COLO668 (cell line): ENCODE data around the gene MOCS1.

Experiments used
- DNase-seq: peaks from one replicate; lab custom pipeline; 2025; ENCODE audit not compliant: unreplicated experiment; lab: John Stamatoyannopoulos, UW

Gene MOCS1

DNA sequence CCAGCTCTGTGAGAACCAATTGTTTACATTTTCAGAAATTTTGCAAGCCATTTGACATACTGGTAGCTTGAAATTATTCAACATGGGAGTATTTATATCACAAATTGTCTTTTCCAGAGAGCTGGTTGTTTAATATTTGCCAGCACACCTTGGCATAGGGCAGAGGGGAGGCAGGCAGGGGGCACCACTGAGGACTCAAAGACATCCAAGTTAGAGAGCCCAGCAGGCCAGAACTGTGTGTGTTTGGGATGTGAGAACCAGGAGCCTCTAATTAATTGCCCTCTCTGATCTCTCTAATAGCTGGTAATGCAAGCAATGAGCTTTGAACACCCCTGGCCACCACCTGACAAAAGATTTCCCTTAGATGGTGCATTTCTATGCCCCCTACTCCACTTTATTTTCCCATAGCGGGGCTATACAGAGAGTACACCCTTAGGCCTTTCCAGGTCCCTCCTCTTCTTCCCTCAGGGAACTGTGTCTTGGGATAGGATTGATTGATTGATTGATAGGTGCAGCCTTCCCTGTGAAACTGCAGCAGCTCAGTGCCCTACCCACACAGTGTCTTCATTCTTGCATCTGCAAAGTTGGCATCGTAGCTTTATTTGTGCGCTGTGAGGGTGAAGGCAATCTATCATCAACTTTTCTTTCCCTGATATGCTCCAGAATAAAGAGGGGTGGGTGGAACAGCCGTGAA lies 29.2 kb downstream of the MOCS1 start:
- no peak for DNase-seq

DNA sequence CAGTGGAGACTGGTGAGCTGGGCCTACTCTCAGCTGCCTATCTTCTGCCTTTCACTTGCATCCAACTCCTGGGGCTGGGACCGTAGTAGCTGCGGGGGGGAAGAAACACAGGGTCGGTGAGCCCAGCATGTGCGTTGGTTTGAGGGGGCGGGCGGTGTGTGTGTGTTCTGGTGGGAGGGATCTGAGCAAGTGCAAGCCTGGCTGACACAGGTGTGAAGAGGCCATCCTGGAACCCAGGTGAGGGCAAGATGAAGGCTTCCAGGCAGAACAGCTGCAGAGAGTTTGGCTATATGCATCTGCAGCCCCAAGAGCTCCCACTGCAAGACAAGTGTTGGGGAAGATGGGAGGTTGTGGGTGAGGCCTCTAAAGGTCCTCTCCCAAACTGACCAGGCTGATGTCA lies 30.6 kb downstream of the MOCS1 start:
- DNase-seq = no peak

DNA sequence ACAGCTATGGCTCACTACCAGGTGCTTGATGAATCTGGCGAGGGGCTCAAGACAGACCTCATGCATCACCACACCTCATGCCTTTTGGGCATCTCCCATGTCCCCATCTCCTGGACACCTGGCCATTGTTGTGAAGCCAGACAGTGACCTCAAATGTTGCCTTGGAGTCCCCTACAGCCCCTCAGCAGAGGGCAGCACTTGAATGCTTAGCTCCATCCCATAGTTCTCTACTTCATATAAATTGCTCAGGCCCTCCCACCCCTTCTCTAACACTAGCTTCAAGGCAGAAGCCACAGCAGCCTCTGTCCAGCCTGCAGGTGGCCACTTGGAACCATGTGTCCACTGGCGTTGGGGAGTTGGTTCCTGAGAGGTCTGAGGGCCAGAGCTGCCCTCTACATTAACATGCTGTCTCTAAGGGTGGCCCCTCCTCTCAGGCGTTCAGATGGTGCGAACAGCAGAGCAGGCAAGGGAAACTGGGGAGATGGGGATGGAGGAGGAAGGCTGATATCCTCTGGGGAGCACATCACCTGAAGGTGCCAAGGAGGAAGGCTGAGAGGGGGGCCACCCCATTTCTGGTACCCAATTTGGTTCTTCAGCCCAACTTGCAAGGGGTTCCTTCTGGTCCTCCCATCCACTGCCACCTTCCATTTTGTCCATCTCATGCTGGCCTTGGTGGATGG lies 31.3 kb downstream of the MOCS1 start:
- no peak for DNase-seq

DNA sequence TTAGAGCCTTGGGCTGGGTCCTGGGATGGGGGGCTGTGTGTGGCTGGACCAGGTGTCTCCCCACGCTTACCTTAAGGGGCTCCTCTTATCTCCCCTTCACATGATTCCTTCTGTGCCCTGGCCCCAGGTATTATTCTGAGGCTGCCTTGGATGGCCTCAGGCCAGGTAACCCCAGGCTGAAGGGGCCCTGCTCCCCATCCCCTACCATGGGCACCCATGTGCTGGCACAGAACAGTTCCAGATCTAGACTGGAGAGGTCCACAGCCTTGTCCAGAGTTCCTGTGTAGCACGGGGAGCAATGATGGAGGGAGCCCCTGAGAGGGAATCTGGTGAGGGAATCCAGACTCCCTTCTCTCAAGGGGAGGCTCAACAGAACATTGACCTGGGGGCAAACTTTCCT lies 32.1 kb downstream of the MOCS1 start:
- DNase-seq = no peak

DNA sequence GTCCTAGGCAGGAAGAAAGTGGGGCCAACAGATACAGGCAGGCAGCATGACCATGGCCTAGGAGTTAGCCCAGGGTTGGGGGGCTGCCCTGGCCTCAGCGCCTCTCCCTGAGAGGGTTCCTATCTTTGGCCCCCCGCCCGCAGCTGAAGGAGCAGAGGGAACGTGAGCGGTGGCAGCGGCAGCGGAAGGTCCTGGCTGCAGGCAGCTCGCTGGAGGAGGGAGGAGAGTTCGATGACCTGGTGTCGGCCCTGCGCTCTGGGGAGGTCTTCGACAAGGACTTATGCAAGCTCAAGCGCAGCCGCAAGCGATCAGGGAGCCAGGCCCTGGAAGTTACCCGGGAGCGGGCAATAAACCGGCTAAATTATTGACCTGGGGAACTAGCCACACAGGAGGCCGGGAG lies 32.6 kb downstream of the MOCS1 start:
- no peak for DNase-seq

DNA sequence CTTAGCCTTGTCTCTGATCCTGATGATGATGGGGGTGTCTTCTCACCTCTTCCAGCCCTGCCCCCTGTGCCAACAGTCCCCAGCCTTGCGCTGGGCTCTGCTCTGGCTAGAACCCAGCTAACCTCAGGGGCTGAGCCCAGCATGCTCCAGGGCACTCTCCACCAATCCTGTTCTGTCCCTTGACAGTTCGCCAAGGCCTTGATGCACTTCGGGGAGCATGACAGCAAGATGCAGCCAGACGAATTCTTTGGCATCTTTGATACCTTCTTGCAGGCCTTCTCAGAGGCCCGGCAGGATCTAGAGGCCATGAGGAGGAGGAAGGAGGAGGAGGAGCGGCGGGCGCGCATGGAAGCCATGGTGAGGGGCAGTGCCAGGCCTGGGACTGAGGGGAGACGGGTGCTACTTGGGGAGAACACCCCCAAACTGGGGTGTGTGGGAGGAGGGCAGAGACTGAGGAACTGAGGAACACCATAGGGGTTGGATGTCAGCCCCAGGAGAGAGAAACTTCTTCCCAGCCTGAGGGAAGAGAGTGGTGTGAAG lies 33.1 kb downstream of the MOCS1 start:
- no peak for DNase-seq

DNA sequence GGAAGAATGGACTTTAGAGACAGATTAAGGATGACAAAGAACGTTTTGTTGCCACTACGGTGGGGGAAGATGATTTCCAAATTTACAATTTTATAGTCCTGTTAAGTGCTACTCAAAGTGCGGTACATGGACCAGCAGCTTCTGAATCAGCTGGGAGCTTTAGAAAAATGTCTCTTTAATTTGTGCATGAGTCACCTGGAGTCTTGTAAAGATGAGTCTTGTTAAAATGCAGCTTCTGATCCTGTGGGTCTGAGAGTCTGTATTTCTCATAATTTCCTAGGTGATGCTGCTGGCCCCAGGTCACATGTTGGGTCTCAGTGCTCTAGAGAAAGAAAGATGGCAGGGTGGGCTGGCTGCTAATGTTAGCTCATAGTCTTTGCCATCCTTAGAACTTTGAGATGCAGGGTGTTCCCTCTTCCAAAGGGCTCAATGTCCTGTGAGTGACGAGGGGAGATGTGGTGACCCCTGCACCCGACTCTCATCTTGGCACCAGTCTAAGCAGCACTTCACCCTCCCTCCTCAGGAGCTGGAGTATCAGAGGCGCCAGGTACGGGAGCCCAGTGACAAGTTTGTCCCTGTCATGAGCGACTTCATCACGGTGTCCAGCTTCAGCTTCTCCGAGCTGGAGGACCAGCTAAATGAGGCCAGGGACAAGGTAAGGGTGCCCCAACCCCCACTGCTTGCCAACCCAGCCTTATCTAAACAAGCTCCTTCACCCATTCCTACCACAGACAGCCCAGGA lies 34.5 kb downstream of the MOCS1 start:
- no peak for DNase-seq

DNA sequence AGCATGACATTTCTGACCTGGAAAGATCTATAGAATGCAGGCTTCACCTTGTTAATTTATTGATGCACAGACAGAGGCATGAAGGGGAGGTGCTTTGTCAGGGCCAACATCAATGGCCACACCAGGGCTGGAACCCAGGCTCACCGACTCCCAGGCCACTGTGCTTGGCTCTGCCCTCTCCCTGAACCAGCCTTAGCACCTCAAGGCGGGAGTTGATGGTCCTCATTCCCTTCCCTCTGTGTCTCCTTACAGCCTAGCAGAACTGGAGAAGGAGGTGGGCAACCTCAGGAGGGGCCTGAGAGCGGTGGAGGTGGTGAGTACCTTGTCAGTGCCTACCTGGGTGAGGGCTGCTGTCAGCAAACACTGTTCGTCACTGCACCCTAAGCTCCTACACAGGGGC lies 35.6 kb downstream of the MOCS1 start:
- no peak for DNase-seq

DNA sequence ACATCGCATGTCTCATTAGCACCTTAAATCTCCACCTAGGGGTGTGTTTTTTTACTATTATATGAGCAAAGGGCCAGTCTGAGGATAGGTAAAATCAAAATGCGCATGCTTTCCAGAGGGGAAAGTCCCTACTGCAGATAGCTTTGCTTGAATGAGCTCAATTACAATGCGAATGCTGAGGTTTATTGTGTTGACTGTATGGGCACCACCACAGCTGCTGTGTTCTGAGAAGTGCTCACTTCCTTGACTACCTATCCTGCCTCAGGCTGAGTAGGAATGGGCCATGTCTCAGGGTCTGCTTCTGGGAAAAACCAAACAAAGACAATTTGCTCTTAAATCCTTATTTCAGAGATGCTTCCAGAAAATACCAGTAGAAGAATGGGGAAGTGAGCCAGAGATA lies 36.6 kb downstream of the MOCS1 start:
- DNase-seq = peak; percentile 37

DNA sequence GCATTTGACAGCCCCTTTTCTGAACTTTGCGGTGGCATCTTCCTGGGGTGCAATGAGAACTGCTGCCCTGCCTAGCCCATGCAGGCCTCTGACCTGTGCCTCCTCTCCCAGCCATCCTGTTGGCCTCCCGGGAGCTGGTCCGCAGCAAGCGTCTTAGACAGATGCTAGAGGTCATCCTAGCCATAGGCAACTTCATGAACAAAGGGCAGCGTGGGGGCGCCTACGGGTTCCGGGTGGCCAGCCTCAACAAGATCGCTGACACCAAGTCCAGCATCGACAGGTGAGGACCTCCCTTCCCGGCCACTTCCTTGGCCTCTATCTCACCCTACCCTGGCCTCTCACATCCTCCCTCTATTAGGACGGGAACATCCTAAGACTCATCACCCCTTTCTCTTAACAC lies 37.6 kb downstream of the MOCS1 start:
- no peak for DNase-seq

DNA sequence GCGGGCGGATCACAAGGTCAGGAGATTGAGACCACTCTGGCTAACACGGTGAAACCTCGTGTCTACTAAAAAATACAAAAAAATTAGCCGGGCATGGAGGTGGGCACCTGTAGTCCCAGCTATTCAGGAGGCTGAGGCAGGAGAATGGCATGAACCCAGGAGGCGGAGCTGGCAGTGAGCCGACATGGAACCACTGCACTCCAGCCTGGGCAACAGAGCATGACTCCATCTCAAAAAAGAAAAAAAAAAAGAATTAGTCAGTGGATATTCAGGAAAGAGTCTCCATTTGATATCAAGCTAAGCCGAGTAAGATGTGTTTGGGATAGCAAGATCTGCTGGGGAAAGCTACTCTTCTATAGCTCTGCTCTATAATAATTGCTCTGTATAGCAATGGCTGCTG lies 41.0 kb downstream of the MOCS1 start:
- DNase-seq = no peak

DNA sequence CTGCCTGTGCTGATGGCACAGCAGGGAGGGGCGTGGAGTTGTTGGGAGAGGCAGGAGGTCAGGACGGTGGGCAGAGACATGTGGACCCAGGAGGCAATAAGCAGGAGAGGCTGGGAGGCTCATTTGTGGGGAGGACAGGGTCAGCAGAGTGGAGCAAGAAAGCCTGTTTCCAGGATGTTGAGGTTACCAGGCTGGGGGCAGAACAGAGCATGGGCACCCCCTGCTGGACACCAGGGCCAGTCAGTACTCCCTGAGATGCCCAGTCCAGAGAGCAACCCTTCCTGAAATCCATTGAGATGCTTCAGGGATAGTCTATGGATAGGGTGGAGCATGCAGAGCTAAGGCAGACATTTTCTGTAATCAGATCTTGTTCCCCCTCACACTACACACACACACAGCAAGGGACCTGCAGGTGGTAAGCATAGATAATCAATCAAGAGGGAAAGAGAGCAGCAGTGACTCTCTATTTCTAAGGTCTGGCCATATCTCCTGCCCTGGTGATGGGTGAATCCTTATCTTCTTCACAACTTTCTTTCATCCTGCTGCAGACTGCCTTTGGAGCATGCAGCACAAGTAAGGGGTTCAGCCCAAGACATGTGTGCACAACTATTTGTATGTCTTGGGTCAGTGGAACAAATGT lies 41.7 kb downstream of the MOCS1 start:
- peak; percentile 23 for DNase-seq

DNA sequence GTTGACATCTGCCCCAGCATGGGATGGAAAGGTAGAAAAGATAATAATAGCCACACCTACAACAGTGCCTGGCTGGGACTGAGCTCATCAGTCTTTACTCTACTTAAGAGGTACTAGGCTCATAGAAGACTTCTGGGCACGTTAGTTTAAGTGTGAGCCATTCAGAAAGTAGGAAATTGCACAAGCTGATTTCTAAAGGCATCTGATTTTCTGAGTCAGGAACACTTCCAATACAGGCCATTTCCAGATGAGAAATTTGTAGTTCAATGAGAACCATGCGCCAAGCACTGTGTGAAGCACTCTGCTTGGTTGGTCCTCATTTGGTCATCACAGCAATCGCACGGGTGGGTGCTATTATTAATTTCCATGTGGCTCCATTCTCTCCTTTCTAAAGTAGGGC lies 42.3 kb downstream of the MOCS1 start:
- no peak for DNase-seq

DNA sequence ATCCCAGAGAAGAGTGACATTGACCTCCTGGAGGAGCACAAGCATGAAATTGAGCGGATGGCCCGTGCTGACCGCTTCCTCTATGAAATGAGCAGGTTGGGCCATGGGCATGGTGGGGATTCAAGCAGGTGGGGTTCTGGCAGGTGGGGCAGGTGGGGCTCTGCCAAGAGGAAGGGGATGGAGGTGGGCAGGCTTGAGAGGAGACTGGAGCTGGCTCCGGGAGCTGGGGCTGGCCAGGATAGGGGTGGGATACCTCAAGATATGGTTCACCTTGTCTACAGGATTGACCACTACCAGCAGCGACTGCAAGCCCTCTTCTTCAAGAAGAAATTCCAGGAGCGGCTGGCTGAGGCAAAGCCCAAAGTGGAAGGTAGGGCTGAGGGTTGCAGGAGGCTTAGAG lies 42.9 kb downstream of the MOCS1 start:
- no peak for DNase-seq

DNA sequence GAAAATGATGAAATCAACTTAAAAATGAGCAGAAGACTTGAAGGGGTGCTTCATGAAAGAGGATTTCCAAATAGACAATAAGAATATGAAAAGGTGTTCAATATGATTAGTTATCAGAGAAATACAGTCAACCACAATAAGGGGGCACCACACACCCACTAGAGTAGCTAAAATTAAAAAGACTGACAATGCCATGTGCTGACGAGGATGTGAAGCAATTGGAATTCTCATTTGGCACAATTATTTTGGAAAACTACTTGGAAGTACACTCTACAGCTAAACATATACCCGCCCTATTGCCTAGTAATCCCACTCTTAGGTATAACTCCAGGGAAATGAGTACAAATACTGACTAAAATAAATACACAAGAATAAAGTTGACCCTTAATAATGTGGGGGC lies 45.0 kb downstream of the MOCS1 start:
- DNase-seq = no peak

DNA sequence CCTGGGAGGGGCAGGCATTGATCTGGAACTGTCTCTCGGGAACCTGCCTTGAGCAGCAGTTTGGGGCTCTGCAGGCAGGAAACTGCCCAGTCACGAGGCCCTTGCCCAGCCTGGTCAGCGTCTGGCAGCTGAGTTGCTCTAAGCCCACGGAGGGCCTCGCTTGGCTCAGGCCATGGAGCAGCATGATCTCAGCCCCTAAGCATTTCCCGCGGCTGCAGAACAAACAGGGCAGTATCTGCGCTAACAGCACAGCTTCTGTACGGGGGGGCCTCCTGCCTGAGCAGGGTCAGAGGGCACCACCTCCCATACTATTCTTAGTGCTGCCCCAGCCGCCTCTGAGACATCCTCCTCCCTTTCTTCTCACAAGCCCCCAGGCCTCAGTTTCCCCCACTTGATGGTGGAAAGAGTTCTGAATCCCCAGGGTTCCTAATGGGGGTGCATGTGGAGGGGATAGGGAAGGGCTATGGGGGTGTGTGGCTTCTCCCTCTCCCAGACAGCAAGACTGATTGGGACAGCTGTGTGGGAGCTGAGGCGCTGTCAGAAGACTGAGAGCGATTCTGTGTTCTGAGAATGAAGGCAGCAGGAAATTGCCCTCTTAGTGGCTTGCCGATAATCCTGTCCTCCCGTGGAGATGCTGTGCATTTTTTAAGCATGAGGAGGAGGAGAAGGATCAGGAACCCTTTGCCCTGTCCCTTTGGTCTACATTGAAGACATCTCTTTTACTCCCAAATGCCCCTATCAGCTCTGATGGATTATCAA lies 46.4 kb downstream of the MOCS1 start:
- peak; percentile 4 for DNase-seq

DNA sequence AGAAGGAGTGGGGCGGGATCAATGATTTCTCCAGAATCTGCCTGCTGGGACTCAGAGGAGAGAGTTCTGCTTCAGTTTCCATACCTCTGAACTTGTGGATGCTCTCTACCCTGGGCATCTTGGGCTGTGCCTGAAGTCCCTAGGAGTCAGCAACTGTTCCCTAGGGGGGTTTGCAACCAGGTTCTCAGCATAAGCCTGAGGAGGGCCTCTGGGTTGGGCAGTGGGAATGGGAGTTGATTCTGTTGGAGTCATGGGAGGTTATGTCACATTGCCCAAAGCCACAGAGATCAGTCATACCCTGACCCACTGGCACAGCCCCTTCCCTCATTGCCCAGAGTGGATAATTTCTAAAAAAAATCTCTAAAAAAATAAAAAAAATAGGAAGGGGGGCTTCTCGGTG lies 47.4 kb downstream of the MOCS1 start:
- DNase-seq = no peak

DNA sequence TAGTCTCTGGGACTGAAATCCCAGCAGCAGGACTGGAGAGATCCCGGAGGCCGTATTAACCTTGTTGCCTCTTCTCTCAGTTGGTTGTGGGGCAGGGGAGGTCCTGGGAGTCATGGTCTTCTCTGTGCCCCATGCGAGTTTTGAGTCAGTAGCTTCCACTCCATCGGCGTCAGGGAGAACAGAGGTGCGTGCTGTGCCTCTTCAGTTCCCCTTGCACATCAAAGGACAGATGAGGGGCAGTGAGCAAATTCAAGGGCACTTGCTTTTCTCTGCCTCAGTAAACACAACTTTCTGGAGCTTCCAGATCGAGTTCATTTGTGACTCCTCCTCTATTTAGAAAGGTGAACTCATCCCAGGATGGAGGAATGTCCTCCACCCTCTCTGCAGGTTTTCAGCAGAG lies 48.6 kb downstream of the MOCS1 start:
- no peak for DNase-seq

DNA sequence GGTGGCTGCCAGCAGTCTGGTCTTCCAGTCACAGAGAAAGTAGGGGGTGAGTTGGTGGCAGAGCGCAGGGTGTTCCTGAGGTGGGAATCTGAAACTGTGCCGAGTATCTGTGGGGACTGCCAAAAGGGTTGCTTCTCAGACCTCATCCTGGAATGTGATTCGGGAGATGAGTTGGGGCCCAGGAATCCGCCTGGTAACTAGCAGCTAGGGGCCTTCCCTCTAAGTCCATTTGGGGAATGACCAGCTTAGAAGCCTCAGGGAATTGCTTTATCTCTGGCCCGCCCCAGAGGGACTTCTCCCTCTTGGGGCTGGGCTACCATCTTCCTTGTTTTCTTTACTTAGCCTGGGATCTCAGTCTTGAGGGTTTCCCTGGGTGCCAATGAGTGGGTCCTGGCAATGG lies 49.6 kb downstream of the MOCS1 start:
- DNase-seq = no peak

DNA sequence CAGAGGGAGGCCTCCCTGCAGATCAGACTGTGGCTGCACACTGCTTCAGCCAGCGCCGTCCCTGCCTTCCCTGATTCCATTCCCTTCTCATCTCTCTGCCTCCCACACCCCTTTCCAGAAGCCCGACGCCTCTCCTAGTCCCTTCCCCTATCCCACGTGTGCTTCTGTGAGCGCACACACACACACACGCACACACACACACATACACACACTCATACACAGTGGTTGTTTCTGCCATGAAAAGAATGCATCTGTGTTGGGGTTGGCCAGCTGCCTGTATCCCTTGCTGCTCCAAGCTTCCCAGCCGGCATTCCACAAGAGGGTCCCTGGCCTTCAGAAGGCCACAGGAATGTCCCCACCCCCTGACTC lies 51.7 kb downstream of the MOCS1 start:
- DNase-seq = no peak
